ENCODE measurements around the gene FSTL3. TPM values are rescaled to one million over a fixed set of nuclear protein-coding genes. Genes with fewer than 3 reads are reported as not detected.
A peak's percentile ranks its signal among the peaks of the same experiment; 100 is the strongest.

FSTL3 gene
- total RNA-seq, 1 experiment from 2014 or later = 32.5 TPM

- Histone ChIP-seq H3K4me1 (ENCODE audit: control insufficient read depth, insufficient read depth, low read length) (no peaks in the 10 kb centered on the region; the same call in 1 of the 2 replicates), H3K27me3 (ENCODE audit: control insufficient read depth, insufficient read depth, low read length) (no peaks in the 10 kb centered on the region), H3K36me3 (ENCODE audit: control insufficient read depth, insufficient read depth, low read length) (no peaks in the 10 kb centered on the region; the same call in 1 of the 2 replicates), H3K27ac (ENCODE audit: low read length) (peak overlapping the region; percentile 71; the same call in 1 of the 2 replicates), H3K4me3 (ENCODE audit: low read depth in 2 of 2, low read length in 2 of 2) (peak overlapping the region; percentile 58 to 78), H3K9me3 (ENCODE audit: control insufficient read depth, insufficient read depth, low read depth, low read length) (no peaks in the 10 kb centered on the region)
- no TSS peak for BruUV-seq (replicated peaks)
- POLR2A ChIA-PET = no interaction called here
- DNase-seq (ENCODE audit: low read depth, low spot score) = no peak
- CTCF ChIA-PET = no interaction called here
- in situ Hi-C loops (cut with HindIII; ENCODE audit: low pct_unique_long_range_greater_than_20kb, low sequenced_read_pairs) (no loop called here), intact Hi-C loops (cut with micrococcal nuclease; ENCODE audit: unreplicated experiment) (no loop called here)
- TF ChIP-seq CTCF (IDR thresholded peaks at IDR 0.05) (no peak), TCF7L2 (IDR thresholded peaks at IDR 0.05; ENCODE audit: low read depth, low read length) (no peak)
- no peak for ATAC-seq
Measured at GRCh38 chr19:660793-661426, 15.3 kb upstream of the FSTL3 start.

GRCh38 chr19:661427-662196 is 14.6 kb upstream of the FSTL3 start:
- BruUV-seq (replicated peaks) = TSS peak; percentile 71
- Histone ChIP-seq H3K9me3 (ENCODE audit: control insufficient read depth, insufficient read depth, low read depth, low read length) (no peaks in the 10 kb centered on the region), H3K27ac (ENCODE audit: low read length) (peak overlapping the region; percentile 71), H3K4me3 (ENCODE audit: low read depth in 2 of 2, low read length in 2 of 2) (peak overlapping the region; percentile 58 to 78), H3K36me3 (ENCODE audit: control insufficient read depth, insufficient read depth, low read length) (no peaks in the 10 kb centered on the region; the same call in 1 of the 2 replicates), H3K27me3 (ENCODE audit: control insufficient read depth, insufficient read depth, low read length) (no peaks in the 10 kb centered on the region), H3K4me1 (ENCODE audit: control insufficient read depth, insufficient read depth, low read length) (no peaks in the 10 kb centered on the region; the same call in 1 of the 2 replicates)
- no peak for DNase-seq (ENCODE audit: low read depth, low spot score)
- ChIA-PET CTCF (no interaction called here), POLR2A (no interaction called here)
- TF ChIP-seq POLR2AphosphoS5 (IDR thresholded peaks at IDR 0.05; ENCODE audit: low read depth, low read length) = no peak
- TF ChIP-seq SIN3A (IDR thresholded peaks at IDR 0.05; ENCODE audit: borderline replicate concordance, insufficient read depth, low read depth, low read length) = no peak
- no peak for TF ChIP-seq TCF7L2 (IDR thresholded peaks at IDR 0.05; ENCODE audit: low read depth, low read length)
- TF ChIP-seq REST (IDR thresholded peaks at IDR 0.05; ENCODE audit: insufficient read depth in 1 of 2, low read depth in 2 of 2, low read length in 1 of 2) = no peak
- no peak for TF ChIP-seq CTCF (IDR thresholded peaks at IDR 0.05)
- ATAC-seq = no peak
- in situ Hi-C loops (cut with HindIII; ENCODE audit: low pct_unique_long_range_greater_than_20kb, low sequenced_read_pairs) (no loop called here), intact Hi-C loops (cut with micrococcal nuclease; ENCODE audit: unreplicated experiment) (no loop called here)

Data from Panc1 (cell line).